Central memory CD8-positive, alpha-beta T cell (primary cell): ENCODE data around the gene C3orf49.

Experiments used
- ATAC-seq: fragments of 150-1000 bp; cut with Tn5 transposase; replicated peaks from 2 replicates; pipeline ENCODE4 v1.10.0; 2022; ENCODE audit warnings: mild to moderate bottlenecking, moderate FRiP score, moderate number of reproducible peaks; ENCODE audit not compliant: poor library complexity, severe bottlenecking; ENCODE audit errors: extremely low read depth
- DNase-seq, 2 donors: peaks; one replicate each; pipeline ENCODE4 v3.0.0; 2021; ENCODE audit warnings: low spot score in 2 of 2
- H3K27ac Mint-ChIP-seq: one replicate; pipeline ENCODE4 v1.8.0; 2022; ENCODE audit warnings: low read depth, mild to moderate bottlenecking, moderate library complexity, mixed read lengths
- H3K27me3 Mint-ChIP-seq: one replicate; pipeline ENCODE4 v1.8.0; 2022; ENCODE audit warnings: mixed read lengths
- H3K36me3 Mint-ChIP-seq: one replicate; pipeline ENCODE4 v1.8.0; 2022; ENCODE audit warnings: mild to moderate bottlenecking, moderate library complexity, mixed read lengths; ENCODE audit not compliant: insufficient read depth
- H3K4me1 Mint-ChIP-seq: one replicate; pipeline ENCODE4 v1.8.0; 2022; ENCODE audit warnings: mixed read lengths
- H3K4me3 Mint-ChIP-seq: one replicate; pipeline ENCODE4 v1.8.0; 2022; ENCODE audit warnings: mild to moderate bottlenecking, moderate library complexity, mixed read lengths
- H3K9me3 Mint-ChIP-seq: one replicate; pipeline ENCODE4 v1.8.0; 2022; ENCODE audit warnings: mixed read lengths

C3orf49 gene

GRCh38 chr3:63817225-63817624 lies 1.9 kb upstream of the C3orf49 start:
- ATAC-seq, result no peak
- peaks cover 4% of the 10 kb centered on the region for H3K4me1 Mint-ChIP-seq
- no peak for DNase-seq
- H3K4me3 Mint-ChIP-seq, result no peak overlapping the region
- no peaks in the 10 kb centered on the region for H3K9me3 Mint-ChIP-seq
- H3K27ac Mint-ChIP-seq, result peak overlapping the region; percentile 9
- peaks cover 2% of the 10 kb centered on the region for H3K36me3 Mint-ChIP-seq
- H3K27me3 Mint-ChIP-seq, result no peaks in the 10 kb centered on the region

- no peak for ATAC-seq
- Mint-ChIP-seq H3K27me3 (no peaks in the 10 kb centered on the region), H3K9me3 (no peaks in the 10 kb centered on the region), H3K4me1 (peaks cover 4% of the 10 kb centered on the region), H3K4me3 (no peak overlapping the region), H3K27ac (no peak overlapping the region), H3K36me3 (peaks cover 2% of the 10 kb centered on the region)
- peak; percentile 29 to 49 for DNase-seq
Observed at GRCh38 chr3:63818282-63819150, 583 bp upstream of the C3orf49 start.

- Mint-ChIP-seq H3K36me3 (peaks cover 6% of the 10 kb centered on the region), H3K4me1 (no peaks in the 10 kb centered on the region), H3K4me3 (no peak overlapping the region), H3K9me3 (no peaks in the 10 kb centered on the region), H3K27me3 (no peaks in the 10 kb centered on the region), H3K27ac (no peak overlapping the region)
- ATAC-seq, result no peak
- DNase-seq, result no peak
Observed at GRCh38 chr3:63824309-63824708, 5.2 kb downstream of the C3orf49 start.

GRCh38 chr3:63830526-63830925 lies 11.4 kb downstream of the C3orf49 start:
- H3K4me1 Mint-ChIP-seq, result no peaks in the 10 kb centered on the region
- DNase-seq (no peak), ATAC-seq (no peak)
- H3K27ac Mint-ChIP-seq, result no peak overlapping the region
- peaks cover 27% of the 10 kb centered on the region for H3K36me3 Mint-ChIP-seq
- H3K4me3 Mint-ChIP-seq, result no peak overlapping the region
- H3K9me3 Mint-ChIP-seq, result no peaks in the 10 kb centered on the region
- H3K27me3 Mint-ChIP-seq, result no peaks in the 10 kb centered on the region

- Mint-ChIP-seq H3K4me3 (no peak overlapping the region), H3K27me3 (no peaks in the 10 kb centered on the region), H3K36me3 (peaks cover 26% of the 10 kb centered on the region), H3K9me3 (no peaks in the 10 kb centered on the region), H3K4me1 (no peaks in the 10 kb centered on the region), H3K27ac (no peak overlapping the region)
- ATAC-seq, result no peak
- no peak for DNase-seq
Observed at GRCh38 chr3:63832395-63832794, 13.3 kb downstream of the C3orf49 start.

- H3K4me3 Mint-ChIP-seq, result no peak overlapping the region
- no peaks in the 10 kb centered on the region for H3K9me3 Mint-ChIP-seq
- H3K27me3 Mint-ChIP-seq, result no peaks in the 10 kb centered on the region
- no peak for ATAC-seq
- no peak for DNase-seq
- no peak overlapping the region for H3K27ac Mint-ChIP-seq
- H3K36me3 Mint-ChIP-seq, result peaks cover 2% of the 10 kb centered on the region
- H3K4me1 Mint-ChIP-seq, result peaks cover 5% of the 10 kb centered on the region
Observed at GRCh38 chr3:63841704-63842103, 22.6 kb downstream of the C3orf49 start.

GRCh38 chr3:63842127-63842526 lies 23.0 kb downstream of the C3orf49 start:
- Mint-ChIP-seq H3K4me3 (no peak overlapping the region), H3K9me3 (no peaks in the 10 kb centered on the region), H3K4me1 (peaks cover 5% of the 10 kb centered on the region), H3K27ac (no peak overlapping the region), H3K36me3 (no peaks in the 10 kb centered on the region), H3K27me3 (no peaks in the 10 kb centered on the region)
- no peak for DNase-seq
- no peak for ATAC-seq

- ATAC-seq, result no peak
- no peaks in the 10 kb centered on the region for H3K36me3 Mint-ChIP-seq
- H3K4me3 Mint-ChIP-seq, result no peak overlapping the region
- H3K27ac Mint-ChIP-seq, result no peak overlapping the region
- H3K4me1 Mint-ChIP-seq, result peaks cover 16% of the 10 kb centered on the region
- no peak for DNase-seq
- H3K9me3 Mint-ChIP-seq, result no peaks in the 10 kb centered on the region
- no peaks in the 10 kb centered on the region for H3K27me3 Mint-ChIP-seq
Observed at GRCh38 chr3:63845215-63845614, 26.1 kb downstream of the C3orf49 start.

GRCh38 chr3:63847718-63848450 lies 28.8 kb downstream of the C3orf49 start:
- Mint-ChIP-seq H3K9me3 (no peaks in the 10 kb centered on the region), H3K36me3 (no peaks in the 10 kb centered on the region), H3K27ac (no peak overlapping the region), H3K27me3 (no peaks in the 10 kb centered on the region), H3K4me1 (peaks cover 19% of the 10 kb centered on the region), H3K4me3 (no peak overlapping the region)
- DNase-seq (no peak), ATAC-seq (no peak)

- Mint-ChIP-seq H3K27ac (no peak overlapping the region), H3K4me1 (peaks cover 19% of the 10 kb centered on the region), H3K4me3 (no peak overlapping the region), H3K36me3 (no peaks in the 10 kb centered on the region), H3K9me3 (no peaks in the 10 kb centered on the region), H3K27me3 (no peaks in the 10 kb centered on the region)
- no peak for ATAC-seq
- DNase-seq, result no peak
Observed at GRCh38 chr3:63849175-63849574, 30.1 kb downstream of the C3orf49 start.

GRCh38 chr3:63851287-63851686 lies 32.2 kb downstream of the C3orf49 start:
- Mint-ChIP-seq H3K4me3 (no peak overlapping the region), H3K36me3 (no peaks in the 10 kb centered on the region), H3K9me3 (no peaks in the 10 kb centered on the region), H3K27me3 (no peaks in the 10 kb centered on the region), H3K27ac (no peak overlapping the region), H3K4me1 (peaks cover 28% of the 10 kb centered on the region)
- ATAC-seq, result no peak
- no peak for DNase-seq

- no peak for ATAC-seq
- no peak for DNase-seq
- Mint-ChIP-seq H3K9me3 (no peaks in the 10 kb centered on the region), H3K36me3 (no peaks in the 10 kb centered on the region), H3K4me3 (no peak overlapping the region), H3K27ac (no peak overlapping the region), H3K27me3 (no peaks in the 10 kb centered on the region), H3K4me1 (peaks cover 37% of the 10 kb centered on the region)
Observed at GRCh38 chr3:63853106-63853505, 34.0 kb downstream of the C3orf49 start.
